Measurements from ENCODE around the gene COTL1. TPM values are rescaled to one million over a fixed set of nuclear protein-coding genes. Genes with fewer than 3 reads are reported as not detected.

The COTL1 gene
- total RNA-seq, 1 donor, result 134 TPM

DNA sequence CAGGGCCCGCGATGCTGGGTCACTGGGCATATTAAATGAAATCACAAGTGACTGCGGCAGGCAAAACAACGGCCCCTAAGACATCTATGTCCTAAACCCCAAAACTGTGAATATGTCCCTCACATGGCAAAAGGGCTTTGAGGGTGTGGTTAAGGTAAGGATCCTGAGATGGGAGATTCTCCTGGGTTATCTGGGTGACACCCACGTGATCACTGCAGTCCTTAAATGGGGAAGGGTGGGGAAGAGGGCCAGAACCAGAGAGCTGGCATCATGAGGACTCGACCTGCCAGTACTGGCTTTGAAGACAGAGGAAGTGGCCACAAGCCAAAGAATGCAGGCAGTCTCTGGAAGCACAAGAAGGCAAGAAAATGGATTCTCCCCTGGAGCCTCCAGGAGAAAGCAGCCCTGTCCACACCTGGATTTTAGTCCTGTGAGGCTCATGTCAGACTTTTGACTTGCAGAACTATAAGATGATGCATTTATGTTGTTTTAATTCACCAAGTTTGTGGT lies 12.5 kb downstream of the COTL1 start:
- DNase-seq (ENCODE audit: low read depth), result peak; percentile 43
- TF ChIP-seq, protein P1, sequence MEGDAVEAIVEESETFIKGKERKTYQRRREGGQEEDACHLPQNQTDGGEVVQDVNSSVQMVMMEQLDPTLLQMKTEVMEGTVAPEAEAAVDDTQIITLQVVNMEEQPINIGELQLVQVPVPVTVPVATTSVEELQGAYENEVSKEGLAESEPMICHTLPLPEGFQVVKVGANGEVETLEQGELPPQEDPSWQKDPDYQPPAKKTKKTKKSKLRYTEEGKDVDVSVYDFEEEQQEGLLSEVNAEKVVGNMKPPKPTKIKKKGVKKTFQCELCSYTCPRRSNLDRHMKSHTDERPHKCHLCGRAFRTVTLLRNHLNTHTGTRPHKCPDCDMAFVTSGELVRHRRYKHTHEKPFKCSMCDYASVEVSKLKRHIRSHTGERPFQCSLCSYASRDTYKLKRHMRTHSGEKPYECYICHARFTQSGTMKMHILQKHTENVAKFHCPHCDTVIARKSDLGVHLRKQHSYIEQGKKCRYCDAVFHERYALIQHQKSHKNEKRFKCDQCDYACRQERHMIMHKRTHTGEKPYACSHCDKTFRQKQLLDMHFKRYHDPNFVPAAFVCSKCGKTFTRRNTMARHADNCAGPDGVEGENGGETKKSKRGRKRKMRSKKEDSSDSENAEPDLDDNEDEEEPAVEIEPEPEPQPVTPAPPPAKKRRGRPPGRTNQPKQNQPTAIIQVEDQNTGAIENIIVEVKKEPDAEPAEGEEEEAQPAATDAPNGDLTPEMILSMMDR (IDR thresholded peaks at IDR 0.05; ENCODE audit: insufficient read depth, low read length), result no peak
- no peak overlapping the region for H3K4me3 ChIP-seq (ENCODE audit: low read depth, low read length)

DNA sequence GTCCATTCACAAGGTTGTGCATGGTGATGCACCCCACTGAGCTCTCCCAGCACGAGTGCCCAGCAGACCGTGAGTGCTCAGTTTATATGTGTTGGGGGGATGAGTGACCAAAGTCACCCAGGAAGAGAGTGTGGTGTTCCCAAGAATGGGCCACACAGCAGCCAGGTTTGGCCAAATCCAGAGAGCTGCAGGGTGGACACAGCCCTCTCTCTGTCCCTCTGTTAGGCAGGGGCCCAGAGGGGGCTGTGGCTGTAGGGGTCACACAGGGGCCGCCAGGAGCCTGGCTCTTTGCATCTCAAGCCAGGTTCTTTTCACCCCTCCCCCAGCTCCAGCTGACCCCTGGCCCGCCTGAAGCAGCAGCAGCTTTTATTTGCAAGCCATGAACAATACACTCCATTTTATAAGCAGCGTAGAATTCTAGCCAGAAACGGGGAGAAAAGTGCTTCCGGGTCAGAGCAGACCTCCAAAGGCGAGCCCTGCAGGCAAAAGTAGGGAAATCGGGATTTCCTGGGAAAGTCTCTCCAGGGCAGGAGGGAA lies 13.3 kb downstream of the COTL1 start:
- TF ChIP-seq, protein P1 (IDR thresholded peaks at IDR 0.05; ENCODE audit: insufficient read depth, low read length), result no peak

DNA sequence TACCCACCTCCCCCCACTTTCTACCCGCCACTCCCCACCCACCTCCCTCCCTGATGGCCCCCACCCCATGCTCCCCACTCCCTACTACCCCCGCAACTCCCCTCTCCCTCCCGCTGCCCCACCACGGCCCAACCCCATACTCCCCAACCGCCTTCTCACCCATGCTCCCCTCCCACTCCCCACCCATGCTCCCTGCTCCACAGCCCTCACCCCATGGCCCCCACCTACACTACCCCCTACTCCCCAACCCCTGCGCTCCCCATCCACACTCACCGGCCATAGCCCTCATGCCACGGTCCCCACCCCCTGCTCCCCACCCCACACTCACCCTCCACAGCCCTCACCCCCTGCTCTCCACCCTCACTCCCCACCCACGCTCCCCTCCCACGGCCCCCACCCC lies 13.9 kb downstream of the COTL1 start:
- H3K4me3 ChIP-seq (ENCODE audit: low read depth, low read length), result no peak overlapping the region
- TF ChIP-seq, protein P1 (IDR thresholded peaks at IDR 0.05; ENCODE audit: insufficient read depth, low read length), result no peak
- no peak for DNase-seq (ENCODE audit: low read depth)

More for the DNA sequence above, 13.3 kb downstream of the COTL1 start:
- DNase-seq (ENCODE audit: low read depth), result no peak
- H3K4me3 ChIP-seq (ENCODE audit: low read depth, low read length), result no peak overlapping the region

DNA sequence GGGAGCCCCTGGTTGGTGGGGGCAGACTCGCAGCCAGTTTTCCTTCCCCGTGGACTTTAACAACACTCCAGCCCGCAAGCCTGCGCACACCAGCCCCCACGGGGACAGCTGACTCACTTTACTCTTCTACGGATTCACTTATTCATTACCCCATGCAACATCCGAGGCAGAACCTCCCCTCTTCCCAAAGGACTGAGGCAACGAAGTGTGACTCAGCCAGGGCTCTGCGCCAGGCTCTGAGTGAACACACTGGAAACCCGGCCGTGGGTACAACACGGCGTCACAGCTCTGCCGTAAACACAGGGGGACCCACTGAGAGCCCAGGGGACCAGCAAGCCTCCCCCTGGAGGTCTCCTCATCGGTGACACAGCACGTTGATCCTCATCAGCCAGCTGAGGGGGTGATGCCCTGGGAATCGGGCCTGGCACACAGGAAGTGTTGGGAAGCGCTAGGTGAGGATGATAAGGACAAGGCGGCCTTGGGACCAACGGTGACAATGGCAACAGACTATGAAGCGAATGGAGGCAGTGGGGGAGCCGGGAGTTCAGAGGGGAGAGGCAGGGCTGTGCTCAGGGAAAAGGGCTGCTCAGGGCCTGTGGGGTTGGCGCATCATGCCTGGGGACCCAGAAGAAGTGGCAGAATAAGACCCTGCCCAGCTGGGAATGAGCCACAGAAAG lies 14.6 kb downstream of the COTL1 start:
- TF ChIP-seq, protein P1 (IDR thresholded peaks at IDR 0.05; ENCODE audit: insufficient read depth, low read length), result no peak
- DNase-seq (ENCODE audit: low read depth), result peak; percentile 98
- H3K4me3 ChIP-seq (ENCODE audit: low read depth, low read length), result peak overlapping the region; percentile 41

DNA sequence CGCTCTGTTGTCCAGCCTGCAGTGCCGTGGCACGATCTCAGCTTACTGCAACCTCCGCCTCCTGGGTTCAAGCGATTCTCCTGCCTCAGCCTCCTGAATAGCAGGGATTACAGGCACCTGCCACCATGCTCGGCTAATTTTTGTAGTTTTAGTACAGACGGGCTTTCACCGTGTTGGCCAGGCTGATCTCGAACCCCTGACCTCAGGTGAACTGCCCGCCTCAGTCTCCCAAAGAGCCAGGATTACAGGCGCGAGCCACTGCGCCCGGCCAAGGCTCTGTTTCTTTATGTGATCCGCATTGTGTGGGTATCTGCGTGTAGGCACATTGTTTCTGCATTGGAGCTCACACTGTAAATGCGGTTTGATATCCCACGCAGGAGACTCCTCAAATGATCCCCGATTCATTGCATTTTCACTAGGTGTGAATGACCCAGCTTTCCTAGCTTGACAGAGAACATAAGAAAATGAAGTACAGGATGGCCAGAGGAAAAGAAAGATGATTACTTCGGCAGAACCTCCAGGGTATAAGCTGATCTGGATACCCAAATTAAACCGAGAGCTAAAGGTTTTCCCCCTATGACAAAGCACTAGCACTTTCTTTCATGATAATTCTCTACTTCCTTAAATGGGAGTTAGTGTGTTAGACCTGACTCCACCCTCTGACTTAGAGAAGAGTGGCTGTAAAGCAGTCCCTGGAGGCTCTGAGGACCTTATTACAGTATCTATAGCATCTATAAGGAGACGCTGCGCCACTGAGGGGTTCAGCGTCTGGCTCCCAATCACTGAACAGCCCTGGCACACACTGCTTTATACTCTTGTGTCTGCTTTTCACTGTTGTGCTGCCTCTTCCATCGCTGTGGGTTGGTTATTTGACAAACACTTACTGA lies 17.3 kb downstream of the COTL1 start:
- DNase-seq (ENCODE audit: low read depth), result peak; percentile 28

DNA sequence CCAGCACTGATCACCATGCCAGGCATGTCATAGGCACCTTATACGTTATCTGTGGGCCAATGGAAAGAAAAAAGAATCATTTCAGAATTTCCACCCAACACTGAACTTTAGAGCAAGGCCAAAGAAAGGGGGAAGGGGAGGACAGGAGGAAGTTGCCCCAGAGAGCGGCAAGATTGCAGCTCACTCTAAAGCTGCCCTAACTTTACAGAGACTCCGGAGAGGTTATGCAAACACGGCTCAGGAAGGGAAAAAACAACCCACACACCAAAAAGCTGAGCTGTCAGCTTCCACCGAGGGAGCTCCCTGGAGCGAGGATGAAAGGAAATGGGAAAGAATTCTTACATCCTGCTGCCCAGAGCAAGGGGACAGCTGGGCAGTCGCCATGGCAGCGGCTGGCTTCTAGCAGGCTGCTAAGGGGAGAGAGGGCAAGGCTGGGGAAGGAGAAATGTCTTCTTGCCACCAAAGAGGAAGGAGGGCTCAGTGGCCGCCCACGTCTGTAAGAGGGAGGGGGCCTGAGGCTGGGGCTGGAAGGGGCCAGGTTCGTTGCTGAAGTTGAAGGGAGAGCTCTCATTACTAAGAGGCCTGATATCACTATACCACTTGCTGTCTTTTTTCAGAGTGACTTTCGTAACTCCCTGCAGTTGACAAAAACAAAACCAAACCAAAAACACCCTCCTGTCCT lies 18.2 kb downstream of the COTL1 start:
- TF ChIP-seq, protein P1 (IDR thresholded peaks at IDR 0.05; ENCODE audit: insufficient read depth, low read length), result no peak
- H3K4me3 ChIP-seq (ENCODE audit: low read depth, low read length), result peak overlapping the region; percentile 31
- DNase-seq (ENCODE audit: low read depth), result peak; percentile 79

More for the DNA sequence above, 17.3 kb downstream of the COTL1 start:
- TF ChIP-seq, protein P1 (IDR thresholded peaks at IDR 0.05; ENCODE audit: insufficient read depth, low read length), result no peak
- no peak overlapping the region for H3K4me3 ChIP-seq (ENCODE audit: low read depth, low read length)

Measured in fibroblast of the aortic adventitia (primary cell).